Liver (tissue), 9 donors: Measurements from ENCODE around the gene SPRYD7. TPM values are rescaled to one million over a fixed set of nuclear protein-coding genes. Genes with fewer than 3 reads are reported as not detected.

Experiments
- DNase-seq: peaks from one replicate; pipeline ENCODE4 v3.0.0-alpha.2; 2017; ENCODE audit warnings: low spot score
- H3K27ac ChIP-seq, 2 donors: one replicate each; pipeline ENCODE4 v1.7.0; 2013; ENCODE audit warnings: inconsistent platforms in 2 of 2, low read length in 2 of 2, control low read depth in 1 of 2, low read depth in 1 of 2, mild to moderate bottlenecking in 1 of 2
- H3K27me3 ChIP-seq, 4 donors: one replicate each; pipeline versions ENCODE4 v1.6.1 to v1.7.0; 2013; ENCODE audit warnings: low read length in 3 of 4, inconsistent platforms in 1 of 4, mild to moderate bottlenecking in 1 of 4, moderate library complexity in 1 of 4; ENCODE audit not compliant: control insufficient read depth in 4 of 4, insufficient read depth in 4 of 4
- H3K36me3 ChIP-seq, 4 donors: one replicate each; pipeline versions ENCODE4 v1.6.1 to v1.7.0; 2013; ENCODE audit warnings: low read length in 3 of 4, mild to moderate bottlenecking in 3 of 4, low read depth in 1 of 4, moderate library complexity in 1 of 4; ENCODE audit not compliant: control insufficient read depth in 4 of 4, insufficient read depth in 3 of 4
- H3K4me1 ChIP-seq, 4 donors: one replicate each; pipeline versions ENCODE4 v1.6.1 to v1.7.0; 2013; ENCODE audit warnings: low read length in 3 of 4, mild to moderate bottlenecking in 3 of 4, moderate library complexity in 1 of 4; ENCODE audit not compliant: control insufficient read depth in 4 of 4, insufficient read depth in 4 of 4
- H3K4me3 ChIP-seq, 3 donors: one replicate each; pipeline versions ENCODE4 v1.6.1 to v1.7.0; 2013; ENCODE audit warnings: low read length in 3 of 3, control low read depth in 1 of 3, low read depth in 1 of 3, mild to moderate bottlenecking in 1 of 3
- H3K9ac ChIP-seq, 2 donors: one replicate each; pipeline ENCODE4 v1.7.0; 2013; ENCODE audit warnings: low read length in 2 of 2, mild to moderate bottlenecking in 2 of 2, moderate library complexity in 2 of 2, control low read depth in 1 of 2, low read depth in 1 of 2
- H3K9me3 ChIP-seq, 4 donors: one replicate each; pipeline versions ENCODE4 v1.6.1 to v1.7.0; 2013; ENCODE audit warnings: low read length in 3 of 4; ENCODE audit not compliant: control insufficient read depth in 4 of 4
- ATF3 ChIP-seq: IDR thresholded peaks from 2 replicates; pipeline ENCODE4 v1.6.1; 2016; ENCODE audit warnings: antibody characterized with exemption
- CTCF ChIP-seq: fragments of 150-350 bp; IDR thresholded peaks from 2 replicates; pipeline ENCODE4 v1.5.1; 2017; ENCODE audit warnings: improper control_type of control experiment, low read depth, low read length; ENCODE audit not compliant: missing input control
- EGR1 ChIP-seq, 2 donors: IDR thresholded peaks; 2 replicates each; pipeline ENCODE4 v1.6.1; 2016 to 2018; ENCODE audit warnings: antibody characterized with exemption in 2 of 2, low read depth in 2 of 2
- FOXA1 ChIP-seq: IDR thresholded peaks from 2 replicates; pipeline ENCODE4 v1.6.1; 2016; ENCODE audit warnings: antibody characterized with exemption
- FOXA2 ChIP-seq: IDR thresholded peaks from 2 replicates; pipeline ENCODE4 v1.6.1; 2016; ENCODE audit warnings: antibody characterized with exemption
- HNF4A ChIP-seq, 2 donors: conservative IDR thresholded peaks; 2 replicates each; pipeline ENCODE4 v1.6.1; 2016; ENCODE audit warnings: antibody characterized with exemption in 2 of 2, mild to moderate bottlenecking in 2 of 2
- JUND ChIP-seq, 2 donors: IDR thresholded peaks; 2 replicates each; pipeline ENCODE4 v1.6.1; 2016; ENCODE audit warnings: antibody characterized with exemption in 2 of 2
- RAD21 ChIP-seq, 2 donors: IDR thresholded peaks; 2 replicates each; pipeline ENCODE4 v1.6.1; 2016; ENCODE audit warnings: antibody characterized with exemption in 2 of 2, mild to moderate bottlenecking in 2 of 2
- RXRA ChIP-seq, 2 donors: IDR thresholded peaks; 2 replicates each; pipeline ENCODE4 v1.6.1; 2017 to 2018; ENCODE audit warnings: antibody characterized with exemption in 2 of 2, mild to moderate bottlenecking in 1 of 2
- SP1 ChIP-seq: IDR thresholded peaks from 2 replicates; pipeline ENCODE4 v1.6.1; 2018; ENCODE audit warnings: antibody characterized with exemption, mild to moderate bottlenecking
- TAF1 ChIP-seq: conservative IDR thresholded peaks from 2 replicates; pipeline ENCODE4 v1.6.1; 2016; ENCODE audit warnings: antibody characterized with exemption, mild to moderate bottlenecking
- YY1 ChIP-seq: IDR thresholded peaks from 2 replicates; pipeline ENCODE4 v1.6.1; 2016; ENCODE audit warnings: antibody characterized with exemption, mild to moderate bottlenecking
- ZBTB33 ChIP-seq: IDR thresholded peaks from 2 replicates; pipeline ENCODE4 v1.6.1; 2016; ENCODE audit warnings: antibody characterized with exemption
- WGBS: extraction: QIAGEN DNeasy Blood & Tissue Kit; methylation state at CpG from one replicate; pipeline ENCODE4 v1.1.7; 2013; 5-methylcytosine and 5-hydroxymethylcytosine counted together
- polyA plus RNA-seq, 2 donors: library from polyadenylated mRNA; stranded (reverse) in 1 of 2; unstranded in 1 of 2; fragments of 200-250 nt in 1 of 2; fragments of >200 nt in 1 of 2; fragmentation: Nextera tagmentation in 1 of 2; extraction: Ambion mirVana in 1 of 2; gene quantifications; one replicate each; pipeline versions ENCODE4 v1.2.1 to v1.2.3, GENCODE V29; 2013 to 2015
- total RNA-seq, 2 donors: library from RNA; depleted of rRNA; stranded (reverse); fragments of >200 nt; gene quantifications; one replicate each; pipeline ENCODE4 v1.2.3, GENCODE V29; 2014
- TF ChIP-seq, protein P1 (sequence below): IDR thresholded peaks from 2 replicates; pipeline ENCODE4 v1.6.1; 2016; ENCODE audit warnings: antibody characterized with exemption, mild to moderate bottlenecking
- TF ChIP-seq, protein P2 (sequence below): IDR thresholded peaks from 2 replicates; pipeline ENCODE4 v1.6.1; 2016; ENCODE audit warnings: antibody characterized with exemption
- donor health status: healthy.
- donor health status: healthy.
- donor health status: healthy.
- donor health status: healthy.
- donor health status: healthy.

Gene SPRYD7
- total and polyA plus RNA-seq, 4 donors, result 3.7 to 10.1 (median 4.8) TPM

DNA sequence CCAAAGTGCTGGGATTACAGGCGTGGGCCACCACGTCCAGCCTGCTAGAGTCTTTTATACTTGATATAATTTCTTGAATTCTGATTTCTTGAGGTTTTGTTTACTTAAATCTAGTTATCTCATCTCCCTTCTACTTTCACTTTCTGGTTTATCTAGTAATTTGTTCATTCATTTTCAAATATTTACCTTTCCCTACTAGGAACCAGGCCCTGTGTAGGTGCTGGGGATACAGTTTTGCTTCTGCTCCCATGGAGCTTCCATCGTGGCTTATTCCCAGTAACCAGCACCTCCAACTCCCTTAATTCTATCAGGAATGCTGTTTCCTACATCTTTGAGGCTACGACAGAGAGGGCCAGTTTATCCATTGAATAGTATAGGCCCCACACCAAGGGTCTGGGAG lies 36.6 kb upstream of the SPRYD7 start (continued):
- TF ChIP-seq, protein P1, sequence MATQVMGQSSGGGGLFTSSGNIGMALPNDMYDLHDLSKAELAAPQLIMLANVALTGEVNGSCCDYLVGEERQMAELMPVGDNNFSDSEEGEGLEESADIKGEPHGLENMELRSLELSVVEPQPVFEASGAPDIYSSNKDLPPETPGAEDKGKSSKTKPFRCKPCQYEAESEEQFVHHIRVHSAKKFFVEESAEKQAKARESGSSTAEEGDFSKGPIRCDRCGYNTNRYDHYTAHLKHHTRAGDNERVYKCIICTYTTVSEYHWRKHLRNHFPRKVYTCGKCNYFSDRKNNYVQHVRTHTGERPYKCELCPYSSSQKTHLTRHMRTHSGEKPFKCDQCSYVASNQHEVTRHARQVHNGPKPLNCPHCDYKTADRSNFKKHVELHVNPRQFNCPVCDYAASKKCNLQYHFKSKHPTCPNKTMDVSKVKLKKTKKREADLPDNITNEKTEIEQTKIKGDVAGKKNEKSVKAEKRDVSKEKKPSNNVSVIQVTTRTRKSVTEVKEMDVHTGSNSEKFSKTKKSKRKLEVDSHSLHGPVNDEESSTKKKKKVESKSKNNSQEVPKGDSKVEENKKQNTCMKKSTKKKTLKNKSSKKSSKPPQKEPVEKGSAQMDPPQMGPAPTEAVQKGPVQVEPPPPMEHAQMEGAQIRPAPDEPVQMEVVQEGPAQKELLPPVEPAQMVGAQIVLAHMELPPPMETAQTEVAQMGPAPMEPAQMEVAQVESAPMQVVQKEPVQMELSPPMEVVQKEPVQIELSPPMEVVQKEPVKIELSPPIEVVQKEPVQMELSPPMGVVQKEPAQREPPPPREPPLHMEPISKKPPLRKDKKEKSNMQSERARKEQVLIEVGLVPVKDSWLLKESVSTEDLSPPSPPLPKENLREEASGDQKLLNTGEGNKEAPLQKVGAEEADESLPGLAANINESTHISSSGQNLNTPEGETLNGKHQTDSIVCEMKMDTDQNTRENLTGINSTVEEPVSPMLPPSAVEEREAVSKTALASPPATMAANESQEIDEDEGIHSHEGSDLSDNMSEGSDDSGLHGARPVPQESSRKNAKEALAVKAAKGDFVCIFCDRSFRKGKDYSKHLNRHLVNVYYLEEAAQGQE, result no peak
- no peak for TF ChIP-seq EGR1 (IDR thresholded peaks at IDR 0.05; ENCODE audit: low read depth in 2 of 2)

GRCh38 chr13:49967456-49967855 lies 31.3 kb upstream of the SPRYD7 start:
- 98% methylated on average over 4 of the region's 4 CpGs for WGBS
- Histone ChIP-seq H3K9me3 (peaks cover 0 to 2% (median 0%) of the 10 kb centered on the region in 4 donors), H3K27me3 (no peaks in the 10 kb centered on the region), H3K27ac (no peak overlapping the region), H3K36me3 (no peaks in the 10 kb centered on the region), H3K4me3 (no peak overlapping the region), H3K4me1 (no peaks in the 10 kb centered on the region), H3K9ac (no peak overlapping the region)
- DNase-seq, result no peak
- TF ChIP-seq CTCF (no peak), HNF4A (conservative IDR thresholded peaks at IDR 0.05) (no peak), ATF3 (no peak), FOXA2 (no peak), SP1 (no peak), RAD21 (IDR thresholded peaks at IDR 0.05) (no peak), RXRA (IDR thresholded peaks at IDR 0.05) (no peak), JUND (IDR thresholded peaks at IDR 0.05) (no peak), ZBTB33 (no peak), TAF1 (no peak), FOXA1 (no peak), YY1 (no peak)
- TF ChIP-seq, protein P2, sequence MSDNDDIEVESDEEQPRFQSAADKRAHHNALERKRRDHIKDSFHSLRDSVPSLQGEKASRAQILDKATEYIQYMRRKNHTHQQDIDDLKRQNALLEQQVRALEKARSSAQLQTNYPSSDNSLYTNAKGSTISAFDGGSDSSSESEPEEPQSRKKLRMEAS, result no peak
